Stimulated activated CD4-positive, alpha-beta T cell treated with anti-CD3 and anti-CD28 coated beads, Interleukin-2, amount 100 ng/mL, for 4 hours (primary cell): ENCODE measurements around the gene EOLA1.
"Not testable (repeated sequence)": the region's sequence is repeated elsewhere in the genome, so short reads cannot be mapped to it uniquely, and the experiment has no call there.

Experiments
- DNase-seq: peaks from one replicate; pipeline ENCODE4 v3.0.0-alpha.2; 2020; ENCODE audit warnings: low read depth

The EOLA1 gene

DNA sequence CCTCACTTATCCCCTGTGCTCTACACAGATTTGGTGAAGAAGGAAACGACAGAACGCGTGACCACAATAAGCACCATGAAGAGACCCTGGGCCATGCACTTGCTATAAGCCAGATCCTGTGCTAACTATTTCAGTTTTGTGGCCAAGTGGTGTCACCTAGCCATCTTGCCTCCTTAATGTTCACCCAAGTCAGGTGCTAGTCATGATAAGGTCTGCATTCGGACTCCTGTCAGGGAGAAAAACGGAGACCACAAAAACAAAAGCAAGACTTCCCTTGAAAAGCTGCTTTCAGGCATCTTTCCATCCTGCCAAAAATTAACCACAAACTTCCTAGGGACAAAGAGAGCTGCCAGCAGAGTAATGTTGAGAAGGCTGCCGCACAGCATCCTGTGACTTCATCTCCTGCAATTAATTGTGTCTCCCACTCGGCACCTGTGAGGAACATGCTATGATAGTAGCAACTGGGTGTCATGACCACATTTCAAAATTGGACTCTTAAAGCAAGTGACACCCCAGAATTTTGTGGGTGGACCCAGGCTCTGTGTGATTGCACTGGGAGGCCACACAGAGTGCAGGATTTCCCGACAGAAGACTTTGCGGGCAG is 26.9 kb upstream of the EOLA1 start:
- DNase-seq: no peak

DNA sequence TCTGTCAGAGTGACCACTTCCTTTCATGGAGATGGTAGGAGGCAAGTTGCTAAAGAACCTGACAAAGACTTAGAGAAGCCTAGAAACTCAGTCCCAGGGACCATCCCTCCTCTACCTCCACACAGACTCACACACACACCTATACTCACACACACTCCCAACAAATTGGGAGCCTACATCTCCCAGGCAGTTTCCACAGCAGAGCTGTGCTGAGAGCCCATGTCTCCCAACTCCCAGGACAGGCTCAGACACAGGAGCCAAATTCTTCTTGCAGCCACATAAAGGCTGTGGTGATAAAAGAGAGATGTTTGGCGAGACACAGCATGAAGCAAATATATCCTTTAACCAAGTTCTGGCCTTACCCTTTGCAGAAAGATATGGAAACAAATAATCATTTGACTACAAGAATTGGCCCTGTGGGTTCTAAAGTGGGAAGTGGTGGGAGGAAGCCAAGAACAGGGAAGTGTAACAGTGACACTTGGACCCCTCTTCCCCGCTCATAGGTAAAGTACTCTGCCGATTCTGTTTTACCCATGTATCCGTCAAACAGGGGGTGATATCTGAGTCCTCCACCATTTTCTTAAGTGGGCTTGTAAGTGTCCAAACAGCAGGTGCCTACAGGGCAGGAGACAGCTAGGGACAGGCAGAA is 24.7 kb upstream of the EOLA1 start:
- DNase-seq: no peak

DNA sequence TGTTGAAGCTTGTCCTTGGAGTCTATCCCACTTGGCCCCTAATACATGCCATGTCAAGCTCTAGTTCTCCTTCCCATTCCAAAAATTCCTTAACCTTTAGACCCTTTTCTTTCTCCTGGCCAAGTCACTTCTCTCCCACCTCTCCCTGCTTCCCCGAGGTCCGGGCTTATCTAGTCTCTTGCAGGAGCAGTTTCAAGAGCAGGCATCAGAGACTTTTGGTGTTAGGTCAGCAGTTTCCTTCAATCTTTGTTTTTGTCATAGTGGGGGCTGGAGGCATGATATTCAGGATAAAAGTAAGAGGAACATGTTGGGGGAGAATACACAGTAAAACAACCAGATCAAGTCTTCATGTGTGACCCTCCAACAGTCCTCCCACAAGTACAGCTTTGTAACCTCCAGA is 24.2 kb upstream of the EOLA1 start:
- no peak for DNase-seq

DNA sequence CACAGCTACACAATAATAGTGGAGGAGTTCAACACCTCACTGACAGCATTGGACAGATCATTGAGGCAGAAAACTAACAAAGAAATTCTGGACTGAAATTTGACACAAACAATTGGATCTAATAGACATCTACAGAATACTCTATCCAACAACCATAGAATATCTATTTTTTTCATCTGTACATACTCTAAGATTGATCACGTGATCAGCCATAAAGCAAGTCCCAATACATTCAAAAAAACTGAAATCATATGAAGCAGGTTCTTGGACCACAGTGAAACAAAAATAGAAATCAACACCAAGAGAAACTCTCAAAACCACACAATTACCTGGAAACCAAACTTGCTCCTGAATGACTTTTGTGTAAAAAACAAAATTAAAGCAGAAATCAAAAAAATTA is 23.5 kb upstream of the EOLA1 start:
- DNase-seq: no peak

DNA sequence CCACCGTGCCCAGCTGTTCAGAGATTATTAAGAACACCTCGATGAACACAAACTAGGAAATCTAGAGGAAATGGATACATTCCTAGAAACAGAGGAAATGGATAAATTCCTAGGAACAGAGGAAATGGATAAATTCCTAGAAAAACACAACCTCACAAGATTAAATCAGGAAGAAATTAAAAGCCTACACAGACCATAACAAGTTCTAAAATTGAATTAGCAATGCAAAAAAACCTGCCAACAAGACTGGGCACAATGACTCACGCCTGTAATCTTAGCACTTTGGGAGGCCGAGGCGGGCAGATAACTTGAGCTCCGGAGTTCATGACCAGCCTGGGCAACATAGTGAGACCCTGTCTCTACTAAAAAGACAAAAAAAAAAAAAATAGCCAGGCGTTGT is 22.6 kb upstream of the EOLA1 start:
- DNase-seq: no peak

DNA sequence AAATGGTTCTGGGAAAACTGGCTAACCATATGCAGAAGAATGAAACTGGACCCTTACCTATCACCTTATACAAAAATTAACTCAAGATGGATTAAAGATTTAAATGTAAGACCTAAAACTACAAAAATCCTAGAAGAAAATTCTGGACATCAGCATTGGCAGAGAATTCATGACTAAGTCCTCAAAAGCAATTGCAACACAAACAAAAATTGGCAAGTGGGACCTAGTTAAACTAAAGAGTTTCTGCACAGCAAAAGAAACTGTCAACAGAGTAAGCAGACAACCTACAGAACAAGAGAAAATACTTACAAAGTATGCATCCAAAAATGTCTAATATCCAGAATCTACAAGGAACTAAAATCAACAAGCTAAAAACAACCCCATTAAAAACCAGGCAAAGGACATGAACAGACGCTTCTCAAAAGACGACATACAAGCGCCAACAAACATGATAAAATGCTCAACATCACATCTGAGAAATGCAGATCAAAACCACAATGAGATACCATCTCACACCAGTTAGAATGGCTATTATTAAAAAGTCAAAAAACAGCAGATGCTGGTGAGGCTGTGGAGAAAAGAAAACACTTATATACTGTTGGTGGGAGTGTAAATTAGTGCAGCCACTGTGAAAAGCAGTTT is 20.1 kb upstream of the EOLA1 start:
- DNase-seq: not testable (repeated sequence)

DNA sequence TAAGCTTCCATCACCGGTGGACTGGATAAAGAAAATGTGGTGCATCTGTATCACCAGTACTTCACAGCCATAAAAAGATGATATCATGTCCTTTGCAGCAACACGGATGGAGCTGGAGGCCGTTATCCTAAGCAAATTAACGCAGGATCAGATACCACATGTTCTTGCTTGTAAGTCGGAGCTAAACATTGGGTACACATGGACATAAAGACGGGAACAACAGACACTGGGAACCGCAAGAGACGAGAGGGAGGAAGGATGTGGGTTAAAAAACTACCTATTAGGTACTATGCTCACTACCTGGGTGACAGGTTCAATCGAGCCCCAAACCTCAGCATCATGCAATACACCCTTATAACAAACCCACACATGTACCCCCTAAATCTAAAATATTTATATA is 19.4 kb upstream of the EOLA1 start:
- DNase-seq: no peak

DNA sequence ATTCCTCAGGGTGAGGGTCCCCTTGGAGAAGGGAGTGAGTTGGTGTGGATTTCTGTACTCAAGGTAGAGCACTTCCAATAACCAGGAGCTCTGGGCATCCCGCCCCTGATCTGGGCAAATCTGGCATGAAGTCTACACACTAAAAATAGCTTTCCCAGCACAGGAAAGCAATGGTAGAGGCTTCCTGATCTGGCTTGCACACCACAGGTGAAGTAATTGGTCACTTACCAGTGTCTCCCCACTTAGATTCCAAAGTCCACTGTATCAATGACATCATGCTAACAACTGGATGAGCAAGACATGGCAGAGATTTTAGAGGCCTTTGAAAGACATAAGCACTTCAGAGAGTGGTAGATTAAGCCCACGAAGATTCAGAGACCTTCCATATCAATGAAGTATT is 17.9 kb upstream of the EOLA1 start:
- DNase-seq: no peak

DNA sequence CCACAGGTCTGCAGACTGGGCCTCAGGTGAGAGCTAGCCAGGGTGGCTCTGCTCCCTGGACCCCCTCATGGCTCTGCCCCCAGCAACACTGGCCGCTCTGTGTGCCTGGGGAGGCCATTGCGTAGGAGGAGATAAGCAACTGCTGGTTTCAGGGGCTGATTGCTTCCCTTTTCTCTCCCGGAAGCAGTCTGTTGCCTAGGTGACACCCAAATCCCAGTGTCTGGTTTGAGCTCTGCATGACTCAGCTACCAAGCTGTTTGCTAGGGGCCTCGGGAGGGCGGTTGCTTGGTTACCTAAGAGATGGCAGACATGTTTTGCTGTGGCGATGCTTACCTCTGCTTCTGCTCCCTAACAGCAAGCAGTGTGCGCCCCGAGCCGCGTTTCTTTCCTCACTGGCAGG is 15.4 kb upstream of the EOLA1 start:
- peak; percentile 46 for DNase-seq

DNA sequence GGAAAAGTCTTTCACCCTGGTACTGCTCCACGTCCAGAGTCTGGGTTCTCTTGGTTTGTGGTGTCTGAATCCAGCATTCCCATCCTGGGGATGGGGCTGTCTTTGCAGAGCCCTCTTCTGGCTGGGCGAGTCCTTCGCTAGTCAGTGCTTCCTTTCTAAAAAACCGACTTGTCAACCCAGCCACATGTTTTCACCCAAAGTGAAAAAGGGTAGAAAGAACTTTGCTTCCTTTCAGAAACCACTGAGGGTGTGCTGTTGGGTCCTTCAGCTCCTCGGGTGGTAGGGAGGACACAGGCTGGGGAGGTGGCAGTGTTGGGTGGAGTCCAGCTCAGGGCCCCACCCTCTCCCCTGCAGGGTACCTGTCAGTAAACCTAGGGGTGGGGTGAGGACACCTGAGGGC is 14.9 kb upstream of the EOLA1 start:
- DNase-seq: not testable (repeated sequence)

DNA sequence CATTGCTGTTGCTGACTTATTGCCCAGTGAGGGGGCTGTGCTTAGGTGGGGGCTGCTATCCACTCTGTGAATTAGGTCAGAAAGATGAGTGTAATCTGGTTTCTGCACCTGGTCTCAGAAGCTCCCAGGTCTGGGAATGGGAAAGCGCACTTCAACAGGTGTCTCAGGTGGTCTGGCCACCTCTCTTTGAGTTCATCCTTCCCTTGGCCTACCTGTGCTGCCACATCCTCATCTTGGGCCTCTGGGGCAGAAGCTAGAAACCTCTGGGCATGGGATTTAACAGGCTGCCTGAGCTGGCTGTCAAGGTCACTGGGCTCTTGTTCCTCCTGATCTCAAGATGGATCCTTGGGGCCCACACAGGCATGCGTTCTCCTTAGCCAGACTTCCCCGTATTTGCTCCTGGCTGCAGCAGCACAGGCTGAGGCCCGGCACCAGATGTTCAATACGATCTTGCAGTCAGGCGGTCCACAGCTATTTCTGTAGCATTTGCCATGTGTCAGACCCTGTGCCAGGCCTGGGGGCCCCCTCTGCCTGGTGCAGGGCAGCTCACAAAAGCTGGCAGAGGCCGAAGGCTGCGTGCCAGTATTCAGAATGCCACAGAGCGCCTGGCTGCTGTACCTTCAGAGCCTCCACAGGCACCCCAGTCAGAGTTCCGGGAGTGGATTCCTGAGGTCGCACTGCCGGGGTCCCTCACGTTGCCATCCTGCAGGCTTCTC is 14.3 kb upstream of the EOLA1 start:
- DNase-seq: not testable (repeated sequence)

DNA sequence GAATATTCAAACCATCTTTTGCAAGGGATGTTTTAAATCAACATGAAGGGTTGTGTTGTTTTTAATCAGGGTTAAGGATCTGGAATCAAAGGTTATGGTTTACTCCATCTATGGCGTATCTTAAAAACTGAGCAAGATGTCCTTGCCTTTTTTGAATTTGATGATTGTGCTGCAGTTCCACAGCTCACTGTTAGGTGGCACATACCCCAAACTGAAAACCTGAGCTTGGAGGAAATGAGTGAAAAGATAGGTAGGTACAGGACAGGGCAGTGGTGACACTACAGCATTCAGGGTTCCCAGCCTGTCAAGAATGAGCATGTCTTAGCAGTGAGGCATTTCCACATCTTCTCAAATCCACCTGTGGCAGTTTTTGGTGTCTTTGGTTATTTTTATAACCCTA is 13.1 kb upstream of the EOLA1 start:
- no peak for DNase-seq

DNA sequence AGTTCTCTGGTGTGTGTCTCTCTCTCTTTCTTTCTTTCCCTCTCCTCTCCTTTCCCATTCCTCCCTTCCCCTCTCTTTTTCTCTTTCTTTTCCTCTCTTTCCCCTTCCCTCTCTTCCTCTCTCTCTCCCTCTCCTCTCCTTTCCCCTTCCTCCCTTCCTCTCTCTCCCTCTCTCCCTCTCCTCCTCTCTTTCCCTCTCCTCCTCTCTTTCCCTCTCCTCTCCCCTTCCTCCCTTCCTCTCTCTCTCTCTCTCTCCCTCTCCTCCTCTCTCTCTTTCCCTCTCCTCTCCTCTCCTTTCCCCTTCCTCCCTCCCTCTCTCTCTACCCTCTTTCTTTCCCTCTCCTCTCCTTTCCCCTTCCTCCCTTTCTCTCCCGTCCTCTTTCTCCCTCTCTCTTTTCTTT is 12.4 kb upstream of the EOLA1 start:
- no peak for DNase-seq

DNA sequence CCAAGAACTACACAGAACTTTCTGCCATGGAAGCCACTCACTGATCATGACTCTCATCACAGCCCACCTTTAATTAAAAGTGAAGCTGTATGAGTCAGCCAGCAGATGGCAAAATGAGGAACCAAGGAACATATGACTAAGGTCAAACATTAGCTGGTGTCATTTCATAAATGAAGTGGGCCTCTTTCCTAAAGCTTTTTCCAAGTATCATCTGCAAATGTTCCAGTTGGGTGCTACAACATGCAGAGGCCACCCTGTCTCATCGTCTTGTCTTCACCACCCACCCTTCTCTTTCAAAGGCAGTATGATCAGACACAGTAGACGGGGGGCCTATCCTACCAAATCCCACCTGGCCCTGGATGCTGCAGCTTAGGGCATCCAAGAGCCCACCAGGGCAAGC is 9.2 kb upstream of the EOLA1 start:
- no peak for DNase-seq

DNA sequence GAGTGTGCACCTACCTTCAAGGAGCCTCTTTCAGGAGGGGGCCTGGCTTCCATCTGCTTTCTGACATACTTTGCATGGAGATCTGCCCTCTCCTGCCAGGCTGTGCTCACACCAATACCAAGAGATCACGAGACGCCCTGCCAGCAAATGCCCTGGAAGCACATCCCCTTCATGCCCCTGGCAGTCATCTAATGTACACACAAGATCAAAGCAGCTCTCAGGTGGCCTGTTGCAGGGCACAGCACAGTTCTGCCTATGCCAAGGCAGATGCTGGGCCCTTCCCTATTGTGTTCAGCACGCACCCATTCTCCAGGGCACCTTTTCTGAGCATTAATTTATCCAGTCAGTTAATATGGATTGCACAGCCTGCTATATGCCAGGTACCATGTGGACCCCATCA is 7.9 kb upstream of the EOLA1 start:
- DNase-seq: not testable (repeated sequence)

DNA sequence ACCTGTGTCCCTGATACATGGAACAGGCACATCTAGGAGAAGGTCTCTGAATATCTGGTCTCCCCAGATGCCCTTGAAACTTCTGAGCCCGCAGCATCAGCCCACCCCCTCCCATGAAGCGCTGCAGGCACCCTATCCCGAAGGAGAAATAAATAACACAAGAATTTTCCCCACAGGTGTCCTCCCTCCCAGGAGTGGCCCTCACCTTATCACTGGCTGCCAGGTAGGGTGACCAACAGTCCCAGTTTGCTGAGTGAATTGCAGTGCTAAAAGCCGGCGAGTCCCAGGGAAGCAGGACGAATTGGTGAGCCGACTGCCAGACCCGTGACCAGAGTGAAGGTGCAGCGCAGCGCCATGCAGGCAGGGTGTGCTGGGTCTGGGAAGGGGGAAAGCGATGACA is 6.8 kb upstream of the EOLA1 start:
- DNase-seq: not testable (repeated sequence)

DNA sequence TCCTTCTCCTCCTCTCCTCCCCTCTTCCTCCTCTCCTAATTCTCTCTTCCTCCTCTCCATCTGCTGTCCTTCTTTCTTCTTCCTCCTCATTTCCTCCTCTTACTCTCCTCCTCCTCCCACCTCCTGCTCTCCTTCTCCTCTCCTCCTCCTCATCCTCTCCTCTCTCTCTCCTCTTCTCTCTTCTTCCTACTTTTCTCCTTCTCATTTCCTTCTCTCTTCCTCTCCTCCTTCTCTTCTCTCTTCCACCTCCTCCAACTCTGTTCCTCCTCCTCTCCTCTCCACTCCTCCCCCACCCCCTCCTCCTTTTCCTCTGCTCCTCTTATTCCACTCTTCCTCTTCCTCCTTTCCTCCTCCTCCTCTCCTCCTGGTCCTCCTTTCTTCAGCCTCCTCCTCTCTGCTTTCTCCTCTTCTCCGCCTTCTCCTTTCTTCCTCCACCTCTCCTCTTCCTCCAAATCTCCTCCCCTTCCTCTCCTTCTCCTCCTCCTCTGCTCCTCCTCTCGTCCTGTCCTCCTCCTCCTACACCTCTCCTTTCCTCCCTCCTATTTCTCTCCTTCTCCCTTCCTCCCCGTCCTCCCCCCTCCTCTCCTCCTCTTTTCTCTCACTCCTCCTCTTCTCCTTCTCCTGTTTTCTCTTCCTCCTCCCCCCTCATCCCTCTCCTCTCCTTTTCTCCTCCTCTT is 5.7 kb upstream of the EOLA1 start:
- not testable (repeated sequence) for DNase-seq

DNA sequence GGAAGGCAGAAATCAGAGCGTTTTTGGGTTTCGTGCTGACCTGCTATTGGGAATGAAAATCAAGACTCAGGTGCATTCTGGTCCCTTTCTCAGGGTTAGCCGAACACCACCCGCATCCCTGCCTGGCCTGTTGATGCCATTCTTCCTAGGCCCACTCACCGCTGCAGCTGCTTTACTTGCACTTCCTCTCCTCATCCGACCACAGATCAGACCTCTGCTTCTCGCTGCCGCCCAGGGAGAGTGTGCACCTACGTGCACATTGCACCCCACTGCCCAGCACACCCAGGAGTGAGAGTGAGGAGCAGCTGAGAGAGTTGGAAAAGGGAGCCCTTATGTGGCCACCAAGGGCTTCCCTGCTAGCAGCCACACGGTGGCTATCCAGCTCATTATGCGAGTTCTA is 3.3 kb upstream of the EOLA1 start:
- not testable (repeated sequence) for DNase-seq

DNA sequence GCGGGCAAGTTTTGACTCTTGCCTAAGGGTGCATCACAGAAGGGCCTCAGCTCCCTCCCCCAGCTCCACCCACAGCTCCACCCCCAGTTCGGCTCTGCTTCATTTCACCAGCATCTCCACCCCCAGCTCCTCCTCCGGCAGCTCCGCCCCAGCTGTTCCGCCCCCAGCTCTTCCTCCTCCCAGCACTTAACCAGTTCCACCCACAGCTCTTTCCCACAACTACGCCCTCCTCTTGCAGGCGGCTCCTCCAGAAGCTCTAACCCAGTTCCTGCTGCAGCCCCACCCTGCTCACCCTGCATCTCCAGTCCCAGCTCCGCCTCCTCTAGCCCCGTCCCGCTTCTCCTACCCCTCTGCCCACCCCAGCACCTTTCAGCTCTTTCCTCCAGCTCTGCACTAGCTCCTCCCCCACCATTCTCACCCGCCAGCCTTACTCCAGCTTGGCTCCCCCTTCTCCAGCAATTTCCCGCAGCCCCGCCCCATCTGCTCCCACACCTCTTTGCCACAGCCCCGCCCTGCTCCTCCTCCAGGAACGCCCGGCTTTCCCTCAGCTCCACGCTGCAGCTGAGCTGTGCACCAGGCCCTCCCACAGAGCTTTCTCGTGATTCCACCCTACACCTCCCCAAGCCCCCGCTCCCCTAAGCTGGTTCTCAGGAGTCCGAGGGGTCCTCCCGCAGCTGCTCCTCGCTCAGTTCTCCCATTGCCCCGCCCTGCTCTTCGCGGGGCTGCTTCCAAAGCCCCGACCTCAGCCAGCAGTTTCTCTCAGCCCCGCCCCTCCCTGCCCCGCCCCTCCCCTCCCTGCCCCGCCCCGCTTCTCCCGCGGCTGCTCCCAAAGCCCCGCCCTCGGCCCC is 1.3 kb upstream of the EOLA1 start:
- DNase-seq: peak; percentile 80

DNA sequence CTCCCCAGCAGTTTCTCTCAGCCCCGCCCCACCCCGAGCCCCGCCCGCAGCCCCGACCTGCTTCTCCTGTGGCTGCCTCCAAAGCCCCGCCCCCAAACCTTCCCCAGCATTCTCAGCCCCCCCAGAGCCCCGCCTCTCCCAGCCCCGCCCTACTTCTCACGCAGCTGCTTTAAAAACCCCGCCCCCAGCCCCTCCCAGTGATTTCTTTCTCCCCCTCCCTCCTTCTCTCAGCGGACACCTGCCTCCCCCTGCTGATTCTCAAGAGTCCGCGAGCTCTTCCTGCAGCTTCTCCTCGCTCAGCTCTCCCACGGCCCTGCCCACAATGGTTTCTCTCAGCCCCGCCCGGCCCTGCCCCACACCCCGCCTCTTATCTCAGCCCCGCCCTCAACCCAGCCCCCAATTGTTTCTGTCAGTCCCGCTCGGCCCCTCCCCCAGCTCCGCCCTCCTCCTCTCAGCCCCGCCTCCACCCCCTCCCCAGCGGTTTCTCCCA is 636 bp upstream of the EOLA1 start:
- peak; percentile 86 for DNase-seq

DNA sequence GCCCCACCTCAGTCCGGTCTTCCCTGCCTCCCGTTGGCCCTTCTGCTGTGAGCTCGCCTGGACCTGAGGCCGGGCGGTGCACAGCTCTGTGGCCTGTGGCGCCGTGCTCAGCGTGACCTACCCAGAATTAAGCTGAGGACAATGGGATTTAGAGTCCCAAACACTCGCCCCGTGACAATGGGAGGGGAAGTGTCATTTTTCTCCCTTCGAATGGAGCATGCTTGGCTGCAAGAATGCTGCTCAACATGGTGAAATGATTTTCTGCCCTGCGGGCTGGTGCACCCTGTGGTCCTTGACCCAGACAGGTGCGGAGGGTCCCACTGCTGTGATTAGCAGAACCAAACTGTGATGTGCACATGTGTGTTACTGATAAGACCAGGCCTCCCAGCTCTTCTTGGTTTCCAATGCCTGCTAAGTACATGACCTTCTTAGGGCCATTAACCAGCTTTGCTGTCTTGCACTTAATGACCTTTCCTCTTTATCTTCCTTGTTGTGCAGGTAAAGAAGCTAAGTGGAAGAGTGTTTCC is 772 bp downstream of the EOLA1 start:
- no peak for DNase-seq
